HCT116 (cell line): ENCODE results near the gene SNAPC2.

Experiments
- CBX3 ChIP-seq: IDR thresholded peaks from 2 replicates; pipeline ENCODE4 v1.6.1; 2012; ENCODE audit warnings: low read depth
- CTCF ChIP-seq, 3 experiments: fragments of 200-600 bp in 1 of 3; sonication (generic) in 1 of 3; IDR thresholded peaks in 2 of 3; conservative IDR thresholded peaks in 1 of 3; 2 replicates each; pipeline ENCODE4 v1.5.1; 2012 to 2017; ENCODE audit warnings: low read depth in 2 of 3, low read length in 2 of 3, antibody characterized with exemption in 1 of 3, borderline replicate concordance in 1 of 3, control low read depth in 1 of 3, mild to moderate bottlenecking in 1 of 3, mixed read lengths in 1 of 3, mixed run types in 1 of 3, moderate library complexity in 1 of 3; ENCODE audit not compliant: insufficient read depth in 1 of 3
- EZH2phosphoT487 ChIP-seq: fragments of 200-600 bp; IDR thresholded peaks from 2 replicates; pipeline ENCODE4 v1.6.1; 2018; ENCODE audit warnings: antibody characterized with exemption, borderline replicate concordance
- JUND ChIP-seq: IDR thresholded peaks from 2 replicates; pipeline ENCODE4 v1.6.1; 2012
- MAX ChIP-seq: IDR thresholded peaks from 2 replicates; pipeline ENCODE4 v1.6.1; 2012
- RAD21 ChIP-seq: IDR thresholded peaks from 2 replicates; pipeline ENCODE4 v1.6.1; 2012; ENCODE audit warnings: low read depth, mild to moderate bottlenecking
- TCF7L2 ChIP-seq: IDR thresholded peaks from 2 replicates; pipeline ENCODE4 v1.7.0; 2011; ENCODE audit warnings: borderline replicate concordance, inconsistent platforms; ENCODE audit not compliant: insufficient read depth, insufficient read length; ENCODE audit errors: extremely low read depth

DNA sequence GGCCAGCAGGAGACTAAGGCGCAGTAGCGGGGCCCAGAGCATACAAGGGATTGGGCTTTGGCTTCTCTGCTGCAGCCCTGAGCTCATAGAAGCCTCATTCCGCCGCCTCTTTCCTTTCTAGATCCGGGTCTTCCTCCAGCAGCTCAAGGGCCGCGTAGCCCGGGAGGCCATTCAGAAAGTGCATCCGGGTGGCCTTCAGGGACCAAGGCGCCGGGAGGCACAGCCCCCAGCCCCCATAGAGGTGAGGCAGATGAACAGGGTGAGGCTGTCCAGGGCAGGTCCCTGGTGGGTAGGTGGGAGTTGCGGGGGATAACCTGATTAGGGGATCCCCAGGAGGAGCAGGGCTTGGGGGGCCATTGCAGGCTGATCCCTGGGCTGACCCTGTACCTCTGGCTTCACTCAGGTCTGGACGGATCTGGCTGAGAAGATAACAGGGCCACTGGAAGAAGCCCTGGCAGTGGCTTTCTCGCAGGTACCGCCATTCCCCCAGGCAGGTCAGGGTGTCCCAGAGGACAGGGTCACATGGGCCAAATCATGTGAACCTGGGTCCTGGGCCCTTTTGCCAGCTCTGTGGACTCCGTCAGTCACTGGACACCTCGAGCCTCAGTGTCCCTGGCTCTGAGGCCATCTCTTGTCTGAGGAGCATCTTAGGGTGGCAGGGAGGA lies 1.3 kb downstream of the SNAPC2 start:
- TF ChIP-seq CTCF (IDR thresholded peaks at IDR 0.05 in 2 of 3, conservative IDR thresholded peaks at IDR 0.05 in 1 of 3; ENCODE audit: borderline replicate concordance in 1 of 3, insufficient read depth in 1 of 3, low read depth in 2 of 3, low read length in 2 of 3) (no peak), TCF7L2 (no peak), EZH2phosphoT487 (no peak), CBX3 (no peak), MAX (no peak), JUND (no peak), RAD21 (no peak)
